IPS-20b (cell line): ENCODE results near the gene IVL.

Source experiments
- H3K27ac ChIP-seq: one replicate; pipeline ENCODE4 v1.5.1; 2013; ENCODE audit warnings: low read length
- H3K27me3 ChIP-seq: 2 replicates; pipeline ENCODE4 v1.6.1; 2013; ENCODE audit warnings: mild to moderate bottlenecking, low read length, inconsistent platforms; ENCODE audit not compliant: insufficient read depth
- H3K36me3 ChIP-seq: 2 replicates; pipeline ENCODE4 v1.6.1; 2013; ENCODE audit warnings: low read depth, mild to moderate bottlenecking, inconsistent platforms, low read length, moderate library complexity; ENCODE audit not compliant: insufficient read depth
- H3K4me1 ChIP-seq: 2 replicates; pipeline ENCODE4 v1.6.1; 2013; ENCODE audit warnings: mild to moderate bottlenecking, control low read depth, inconsistent platforms, low read length, moderate library complexity; ENCODE audit not compliant: insufficient read depth
- H3K4me3 ChIP-seq: 2 replicates; pipeline ENCODE4 v1.5.1; 2013; ENCODE audit warnings: mild to moderate bottlenecking, low read length, inconsistent platforms
- H3K9ac ChIP-seq: 2 replicates; pipeline ENCODE4 v1.6.1; 2013; ENCODE audit warnings: low read depth, mild to moderate bottlenecking, inconsistent platforms, low read length, moderate library complexity
- H3K9me3 ChIP-seq: 2 replicates; pipeline ENCODE4 v1.6.1; 2013; ENCODE audit warnings: mild to moderate bottlenecking, low read depth, low read length, inconsistent platforms; ENCODE audit not compliant: insufficient read depth

Gene IVL

DNA sequence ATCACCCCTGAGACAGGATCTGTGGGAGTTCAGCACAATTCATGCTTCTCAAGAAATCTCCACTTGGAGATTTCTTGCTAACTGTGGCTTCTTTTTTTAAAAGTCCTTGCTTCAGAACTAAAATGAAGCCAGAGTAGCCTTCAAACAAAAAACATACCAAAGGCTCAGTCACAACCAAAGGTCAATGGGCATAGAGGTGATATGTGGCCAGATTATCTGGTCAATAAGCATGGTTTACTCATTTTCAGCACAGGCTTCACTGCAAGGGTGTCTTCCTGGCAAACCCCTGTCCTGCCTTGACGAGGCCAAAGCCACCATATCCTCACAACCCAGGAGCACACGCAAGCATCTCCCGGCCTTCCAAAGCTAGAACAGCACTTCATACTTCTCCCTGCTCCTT lies 50.9 kb downstream of the IVL start:
- Histone ChIP-seq H3K36me3 (no peaks in the 10 kb centered on the region), H3K4me1 (no peaks in the 10 kb centered on the region), H3K9me3 (no peaks in the 10 kb centered on the region), H3K4me3 (no peak overlapping the region), H3K27me3 (no peaks in the 10 kb centered on the region; the same call in 1 of the 2 replicates), H3K27ac (no peak overlapping the region), H3K9ac (no peak overlapping the region)

DNA sequence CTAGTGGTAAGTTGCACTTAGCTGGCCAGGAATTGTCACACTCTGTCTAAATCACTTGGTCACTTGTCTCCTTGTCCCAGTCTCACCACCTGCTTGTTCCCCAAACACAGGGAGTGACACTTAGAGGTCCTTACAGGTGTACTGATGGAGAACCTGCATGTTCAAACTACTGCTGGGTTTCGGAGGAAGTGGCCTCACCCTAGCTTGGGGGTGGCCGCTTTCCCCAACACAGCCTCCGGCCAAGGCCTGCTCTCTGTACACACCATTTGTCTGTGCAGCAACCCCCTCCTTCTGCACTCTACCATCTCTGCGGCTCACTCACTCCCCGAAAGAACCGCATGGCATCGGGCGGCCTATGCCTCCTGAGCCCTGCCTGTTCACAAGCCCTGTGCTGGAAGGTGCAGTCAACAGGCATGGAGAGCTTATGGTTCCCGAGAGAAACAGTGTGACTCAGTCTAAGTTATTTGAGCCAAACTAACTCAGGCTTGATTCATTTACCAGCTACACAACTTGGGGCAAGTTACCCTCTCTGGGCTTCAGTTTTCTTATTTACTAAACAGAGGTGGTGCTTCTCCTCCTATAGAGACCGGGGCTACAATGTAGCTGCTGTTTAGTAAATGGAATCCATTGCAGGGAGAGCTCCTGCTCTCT lies 51.6 kb downstream of the IVL start:
- no peaks in the 10 kb centered on the region; the same call in 1 of the 2 replicates for H3K27me3 ChIP-seq
- no peaks in the 10 kb centered on the region for H3K9me3 ChIP-seq
- no peaks in the 10 kb centered on the region for H3K36me3 ChIP-seq
- no peak overlapping the region for H3K4me3 ChIP-seq
- H3K4me1 ChIP-seq = no peaks in the 10 kb centered on the region
- no peak overlapping the region for H3K9ac ChIP-seq
- H3K27ac ChIP-seq = no peak overlapping the region

DNA sequence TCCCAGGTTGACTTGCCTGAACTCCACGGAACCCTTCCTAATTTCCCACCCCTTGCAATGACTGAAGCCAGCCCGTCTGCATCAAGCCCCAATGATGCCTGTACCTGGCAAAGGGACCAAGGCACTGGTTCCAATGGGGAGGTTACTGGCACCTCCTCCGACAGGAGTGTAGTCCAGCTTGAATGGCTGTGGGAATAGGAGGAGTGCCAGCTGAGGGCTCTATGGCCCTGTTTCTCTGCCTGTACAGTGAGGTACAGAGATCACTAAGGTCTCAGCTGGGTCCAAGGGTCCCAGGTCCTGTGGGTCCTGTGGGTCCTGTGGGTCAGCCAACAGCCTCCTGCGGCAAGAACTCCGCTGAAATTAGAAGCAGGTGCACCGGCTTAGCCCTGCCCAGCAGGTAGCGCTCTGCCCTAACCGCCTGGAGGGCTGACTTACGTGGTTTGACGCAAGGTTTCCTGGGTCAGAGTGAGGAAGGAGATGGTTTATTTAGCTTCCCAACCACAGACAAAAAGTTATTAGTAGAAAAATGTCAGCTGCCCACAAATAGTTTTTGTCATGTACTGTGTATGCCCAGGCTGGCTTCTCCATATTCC lies 52.2 kb downstream of the IVL start:
- H3K9me3 ChIP-seq = no peaks in the 10 kb centered on the region
- H3K27ac ChIP-seq = no peak overlapping the region
- no peaks in the 10 kb centered on the region; the same call in 1 of the 2 replicates for H3K27me3 ChIP-seq
- H3K36me3 ChIP-seq = no peaks in the 10 kb centered on the region
- no peak overlapping the region for H3K4me3 ChIP-seq
- no peak overlapping the region for H3K9ac ChIP-seq
- H3K4me1 ChIP-seq = no peaks in the 10 kb centered on the region
